ENCODE measurements around the gene TRAF1. TPM values are rescaled to one million over a fixed set of nuclear protein-coding genes. Genes with fewer than 3 reads are reported as not detected.

TRAF1 gene
- total RNA-seq, 2 experiments from 2014 or later: 97.1 to 102 TPM

DNA sequence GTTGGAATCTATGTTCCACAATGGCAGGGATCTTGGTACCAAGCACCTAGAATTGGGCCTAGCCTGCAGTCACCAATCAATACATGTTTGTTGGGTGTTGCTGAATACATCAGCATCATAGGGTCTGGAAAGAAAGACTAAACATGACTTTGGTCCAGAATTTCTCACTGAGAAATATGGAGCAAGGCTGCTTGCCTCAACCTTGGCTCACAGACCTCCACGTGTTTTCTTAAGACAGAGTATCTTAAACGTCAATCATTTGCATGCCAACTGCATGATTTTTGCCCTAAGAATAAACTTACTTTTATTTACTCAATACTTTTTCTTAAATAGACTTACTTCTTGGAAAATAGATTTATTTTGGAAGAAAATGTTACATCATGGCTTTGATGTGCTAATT, 22.7 kb upstream of the TRAF1 start:
- DNase-seq (no peak), ATAC-seq (ENCODE audit: low read depth) (no peak)
- no peak overlapping the region for H3K4me3 Mint-ChIP-seq
- H3K9me3 Mint-ChIP-seq: no peaks in the 10 kb centered on the region
- H3K4me1 Mint-ChIP-seq: peaks cover 3% of the 10 kb centered on the region
- POLR2A ChIA-PET: no interaction called here
- H3K27ac Mint-ChIP-seq: no peak overlapping the region
- H3K27me3 Mint-ChIP-seq: no peaks in the 10 kb centered on the region
- no peaks in the 10 kb centered on the region for H3K36me3 Mint-ChIP-seq

DNA sequence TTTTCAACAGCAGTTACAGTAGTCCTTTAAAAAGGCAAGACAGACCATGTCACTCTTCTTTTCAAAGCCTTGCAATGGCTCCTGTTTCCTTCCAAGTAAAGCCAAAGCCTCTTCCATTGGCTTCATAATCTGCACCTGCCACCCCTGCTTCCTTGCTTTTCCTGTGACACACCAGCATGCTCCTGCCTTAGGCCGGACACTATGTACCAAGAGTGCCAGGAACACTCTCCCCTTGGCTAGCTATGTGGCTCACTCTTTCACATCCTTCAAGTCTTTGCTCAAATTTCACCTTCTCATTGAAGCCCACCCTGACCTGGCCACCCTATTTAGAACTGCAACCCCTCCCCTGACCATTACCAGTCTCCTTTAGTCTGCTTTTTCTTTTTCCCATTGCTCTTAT, 22.2 kb upstream of the TRAF1 start:
- DNase-seq (no peak), ATAC-seq (ENCODE audit: low read depth) (no peak)
- H3K36me3 Mint-ChIP-seq: no peaks in the 10 kb centered on the region
- POLR2A ChIA-PET: no interaction called here
- peaks cover 3% of the 10 kb centered on the region for H3K4me1 Mint-ChIP-seq
- no peaks in the 10 kb centered on the region for H3K27me3 Mint-ChIP-seq
- H3K4me3 Mint-ChIP-seq: no peak overlapping the region
- H3K9me3 Mint-ChIP-seq: no peaks in the 10 kb centered on the region
- H3K27ac Mint-ChIP-seq: no peak overlapping the region

DNA sequence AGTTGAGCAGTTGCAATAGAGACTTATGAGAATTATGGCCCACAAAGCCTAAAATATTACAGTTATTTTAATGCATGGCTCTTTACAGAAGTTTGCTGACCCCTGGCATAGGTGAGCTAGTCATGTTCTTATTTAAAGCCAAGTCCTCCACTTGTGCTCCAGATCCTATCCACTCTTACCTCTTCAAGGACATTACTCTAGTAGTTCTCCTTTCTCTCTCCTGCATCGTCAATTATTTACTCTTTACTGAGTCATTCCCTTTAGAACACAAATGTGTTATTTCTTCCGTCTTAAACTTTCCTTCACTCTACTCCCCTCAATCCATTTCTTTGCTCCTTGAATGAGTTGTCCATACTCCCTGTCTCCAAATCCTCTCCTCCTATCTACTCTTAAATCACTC, 20.6 kb upstream of the TRAF1 start:
- Mint-ChIP-seq H3K4me3 (no peak overlapping the region), H3K36me3 (no peaks in the 10 kb centered on the region), H3K9me3 (no peaks in the 10 kb centered on the region), H3K27ac (no peak overlapping the region), H3K27me3 (no peaks in the 10 kb centered on the region), H3K4me1 (peaks cover 3% of the 10 kb centered on the region)
- DNase-seq (no peak), ATAC-seq (ENCODE audit: low read depth) (no peak)
- POLR2A ChIA-PET: no interaction called here

DNA sequence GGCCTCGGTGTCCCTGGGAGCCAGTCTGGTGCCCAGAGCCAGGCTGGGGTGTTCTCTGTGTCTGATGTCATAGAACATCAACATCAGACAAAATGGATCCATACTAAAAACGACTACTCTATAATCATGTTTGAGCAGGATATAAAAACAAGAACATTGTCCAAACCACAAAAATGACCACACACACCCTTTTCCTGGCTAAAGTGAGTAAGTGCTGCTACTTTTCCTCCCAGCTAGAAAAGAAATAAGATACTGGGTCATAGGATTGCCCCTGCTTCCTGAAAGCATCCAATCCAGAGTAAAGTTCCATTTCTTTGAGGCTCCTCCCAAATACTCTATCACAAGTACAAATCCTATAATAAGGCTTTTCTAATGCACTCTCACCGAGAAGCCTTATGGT, 19.7 kb upstream of the TRAF1 start:
- DNase-seq (no peak), ATAC-seq (ENCODE audit: low read depth) (no peak)
- Mint-ChIP-seq H3K4me3 (no peak overlapping the region), H3K36me3 (no peaks in the 10 kb centered on the region), H3K27ac (no peak overlapping the region), H3K27me3 (no peaks in the 10 kb centered on the region), H3K4me1 (peaks cover 3% of the 10 kb centered on the region), H3K9me3 (no peaks in the 10 kb centered on the region)
- POLR2A ChIA-PET: no interaction called here

DNA sequence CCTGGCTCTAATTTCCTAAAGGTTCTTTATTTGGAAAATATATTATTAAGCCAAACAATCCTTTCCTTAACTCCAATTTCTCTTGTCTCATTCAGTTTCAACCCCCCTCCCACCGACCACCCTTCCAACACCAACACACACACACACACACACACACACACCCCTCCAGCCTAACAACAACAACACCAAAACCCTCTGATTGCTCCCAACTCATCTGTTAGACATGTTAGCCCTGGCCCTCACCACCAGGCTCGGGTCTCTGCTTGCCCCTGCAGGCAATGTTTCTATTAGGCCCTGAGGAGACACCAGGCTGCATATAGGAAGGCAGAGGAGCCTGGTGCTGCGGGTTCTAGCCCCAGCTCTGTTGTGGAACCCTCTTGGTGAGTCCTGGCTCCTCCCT, 18.4 kb upstream of the TRAF1 start:
- H3K27ac Mint-ChIP-seq: peak overlapping the region; percentile 2
- no peaks in the 10 kb centered on the region for H3K27me3 Mint-ChIP-seq
- POLR2A ChIA-PET: interaction anchor here (0.6 kb wide), 1 partner anchor 189 kb away, joined by 5 read pairs; no protein-coding TSS in a partner anchor
- DNase-seq: no peak
- H3K4me3 Mint-ChIP-seq: no peak overlapping the region
- no peaks in the 10 kb centered on the region for H3K9me3 Mint-ChIP-seq
- H3K36me3 Mint-ChIP-seq: no peaks in the 10 kb centered on the region
- H3K4me1 Mint-ChIP-seq: peaks cover 4% of the 10 kb centered on the region
- no peak for ATAC-seq (ENCODE audit: low read depth)

DNA sequence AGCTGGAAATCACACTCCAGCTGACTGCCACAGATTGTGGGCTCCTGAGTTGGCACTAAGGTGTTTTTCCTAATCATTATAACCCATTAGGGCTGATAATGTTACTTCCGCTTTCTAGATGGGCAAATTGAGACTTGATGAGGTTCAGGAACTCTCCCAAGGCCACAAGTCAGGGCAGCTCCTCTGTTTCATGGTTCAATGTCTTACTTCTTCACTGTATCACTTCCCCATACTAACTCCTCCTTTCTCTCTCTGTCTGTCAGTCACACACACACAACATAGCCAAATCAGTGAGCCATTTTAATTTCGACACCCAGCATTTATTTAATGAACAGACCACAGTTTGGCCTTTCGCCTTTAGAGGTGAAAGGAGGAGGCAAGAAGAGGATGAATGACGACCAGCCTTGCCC, 17.8 kb upstream of the TRAF1 start:
- no peak overlapping the region for H3K4me3 Mint-ChIP-seq
- ATAC-seq (ENCODE audit: low read depth) (no peak), DNase-seq (no peak)
- H3K27ac Mint-ChIP-seq: no peak overlapping the region
- peaks cover 5% of the 10 kb centered on the region for H3K4me1 Mint-ChIP-seq
- no peaks in the 10 kb centered on the region for H3K27me3 Mint-ChIP-seq
- POLR2A ChIA-PET: no interaction called here
- H3K9me3 Mint-ChIP-seq: no peaks in the 10 kb centered on the region
- no peaks in the 10 kb centered on the region for H3K36me3 Mint-ChIP-seq

DNA sequence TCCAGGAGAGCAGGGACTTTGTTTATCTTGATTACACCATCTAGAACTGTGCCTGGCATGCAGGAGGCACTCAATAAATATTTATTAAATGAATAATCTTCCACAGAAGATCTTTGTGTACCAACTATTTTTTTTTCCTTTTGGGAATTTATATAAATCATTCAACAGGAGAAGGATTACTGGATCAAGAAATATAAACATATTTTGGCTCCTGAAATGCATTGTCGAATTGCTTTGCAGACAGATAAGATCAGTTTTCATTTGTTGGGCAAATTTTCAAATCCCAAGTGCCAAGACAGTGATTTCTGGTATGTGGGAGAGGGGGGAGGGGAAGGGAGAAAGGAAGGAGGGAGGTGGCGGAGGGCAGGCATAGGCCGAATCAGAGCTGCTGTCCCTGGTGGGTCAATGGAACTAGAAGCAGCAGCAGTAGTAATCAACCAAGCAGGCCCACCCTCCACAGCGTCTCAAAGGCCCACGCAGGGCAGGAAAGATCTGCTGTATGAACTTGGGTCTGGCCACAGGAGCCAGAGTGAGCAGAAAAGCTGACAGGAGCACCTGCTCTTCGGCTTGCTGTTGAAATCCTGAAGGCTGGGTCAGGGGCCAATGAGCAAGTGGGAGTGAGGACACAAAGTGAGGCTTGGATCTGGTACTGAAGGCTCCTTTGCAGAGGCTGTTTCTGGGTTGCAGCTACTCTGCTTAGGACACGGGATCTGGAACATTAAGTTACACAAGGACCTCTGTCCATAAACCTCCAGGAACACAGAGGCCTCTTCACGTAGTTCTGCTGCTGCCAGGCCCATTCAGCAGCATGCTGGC, 15.8 kb upstream of the TRAF1 start:
- POLR2A ChIA-PET: no interaction called here
- Mint-ChIP-seq H3K36me3 (no peaks in the 10 kb centered on the region), H3K27me3 (no peaks in the 10 kb centered on the region), H3K4me1 (peaks cover 5% of the 10 kb centered on the region), H3K9me3 (no peaks in the 10 kb centered on the region), H3K27ac (no peak overlapping the region), H3K4me3 (no peak overlapping the region)
- DNase-seq: no peak
- ATAC-seq (ENCODE audit: low read depth): no peak

DNA sequence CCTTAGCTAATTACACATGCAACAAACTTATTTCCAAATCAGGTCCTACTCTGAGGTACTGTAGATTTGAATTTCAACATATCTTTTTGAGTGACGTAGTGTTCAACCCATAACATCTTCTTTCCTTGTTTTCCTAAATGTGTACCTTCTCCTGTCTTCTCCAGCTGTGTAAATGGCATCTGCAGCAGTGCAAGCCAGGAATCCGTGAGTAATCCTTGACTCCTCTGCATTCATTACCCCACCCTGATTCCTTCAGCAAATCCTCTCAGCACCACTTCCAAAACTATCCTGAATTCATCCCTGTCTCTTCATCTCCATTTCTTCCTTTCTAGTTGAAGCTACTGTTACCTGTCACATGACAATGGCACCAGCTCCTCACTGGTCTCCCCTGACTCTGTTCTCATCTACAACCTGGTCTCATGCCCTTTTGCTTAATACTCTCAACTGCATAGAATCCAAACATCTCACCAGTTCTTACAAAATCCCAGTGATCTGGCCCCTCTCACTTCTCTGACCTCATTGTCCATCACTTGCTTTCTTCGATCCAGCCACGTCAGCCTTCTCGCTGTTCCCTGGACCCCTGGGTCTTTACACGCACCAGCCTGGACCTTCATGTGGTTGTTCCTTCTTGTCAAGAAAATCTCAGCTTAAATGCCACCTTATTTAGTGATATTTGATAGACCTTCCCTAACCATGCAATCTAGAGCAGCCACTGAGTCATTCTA, 14.6 kb upstream of the TRAF1 start:
- Mint-ChIP-seq H3K36me3 (no peaks in the 10 kb centered on the region), H3K4me1 (peaks cover 15% of the 10 kb centered on the region), H3K27ac (peak overlapping the region; percentile 3), H3K4me3 (no peak overlapping the region), H3K27me3 (no peaks in the 10 kb centered on the region), H3K9me3 (no peaks in the 10 kb centered on the region)
- ATAC-seq (ENCODE audit: low read depth) (no peak), DNase-seq (no peak)
- POLR2A ChIA-PET: no interaction called here

DNA sequence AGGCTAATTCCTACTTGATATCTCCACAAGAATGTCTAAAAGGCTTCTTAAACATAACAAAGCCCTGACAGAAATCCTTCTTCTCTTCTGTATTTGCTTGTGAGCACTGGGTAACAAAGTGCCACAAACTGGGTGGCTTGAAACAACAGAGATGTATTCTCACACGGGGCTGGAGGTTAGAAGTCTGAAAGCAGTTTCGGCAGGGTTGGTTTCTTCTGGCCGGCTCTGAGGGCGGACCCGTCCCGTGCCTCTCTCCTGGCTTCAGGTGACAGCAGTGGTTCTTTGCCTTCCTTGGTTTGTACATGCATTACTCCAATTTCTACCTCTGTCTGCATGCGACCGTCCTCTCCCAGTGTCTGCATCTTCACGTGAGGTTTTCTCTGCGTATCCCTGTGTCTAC, 14.0 kb upstream of the TRAF1 start:
- H3K27me3 Mint-ChIP-seq: no peaks in the 10 kb centered on the region
- no peaks in the 10 kb centered on the region for H3K9me3 Mint-ChIP-seq
- DNase-seq (no peak), ATAC-seq (ENCODE audit: low read depth) (no peak)
- H3K27ac Mint-ChIP-seq: no peak overlapping the region
- H3K4me3 Mint-ChIP-seq: no peak overlapping the region
- POLR2A ChIA-PET: no interaction called here
- H3K36me3 Mint-ChIP-seq: no peaks in the 10 kb centered on the region
- peaks cover 20% of the 10 kb centered on the region for H3K4me1 Mint-ChIP-seq

DNA sequence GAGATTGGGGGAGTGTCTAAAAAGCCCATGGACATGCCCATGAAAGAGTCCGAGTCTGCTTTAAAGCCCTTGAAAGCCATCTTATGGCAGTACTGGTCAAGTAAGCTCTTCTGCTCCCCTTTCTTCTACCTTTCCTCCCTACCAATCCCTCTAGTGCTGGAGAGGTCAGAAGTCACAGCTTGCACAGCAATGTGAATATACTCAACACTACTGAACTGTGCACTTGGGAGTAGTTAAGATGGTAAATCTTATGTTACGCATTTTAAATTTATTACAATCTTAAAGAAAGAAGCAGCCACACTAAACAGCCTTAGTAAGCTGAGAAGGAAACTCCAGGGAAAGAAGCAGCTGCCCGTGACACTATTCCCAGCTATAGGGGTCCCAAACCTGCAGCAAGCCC, 12.3 kb upstream of the TRAF1 start:
- H3K27ac Mint-ChIP-seq: no peak overlapping the region
- POLR2A ChIA-PET: no interaction called here
- ATAC-seq (ENCODE audit: low read depth) (no peak), DNase-seq (no peak)
- H3K9me3 Mint-ChIP-seq: no peaks in the 10 kb centered on the region
- H3K36me3 Mint-ChIP-seq: no peaks in the 10 kb centered on the region
- H3K4me3 Mint-ChIP-seq: no peak overlapping the region
- peaks cover 30% of the 10 kb centered on the region for H3K4me1 Mint-ChIP-seq
- H3K27me3 Mint-ChIP-seq: no peaks in the 10 kb centered on the region

DNA sequence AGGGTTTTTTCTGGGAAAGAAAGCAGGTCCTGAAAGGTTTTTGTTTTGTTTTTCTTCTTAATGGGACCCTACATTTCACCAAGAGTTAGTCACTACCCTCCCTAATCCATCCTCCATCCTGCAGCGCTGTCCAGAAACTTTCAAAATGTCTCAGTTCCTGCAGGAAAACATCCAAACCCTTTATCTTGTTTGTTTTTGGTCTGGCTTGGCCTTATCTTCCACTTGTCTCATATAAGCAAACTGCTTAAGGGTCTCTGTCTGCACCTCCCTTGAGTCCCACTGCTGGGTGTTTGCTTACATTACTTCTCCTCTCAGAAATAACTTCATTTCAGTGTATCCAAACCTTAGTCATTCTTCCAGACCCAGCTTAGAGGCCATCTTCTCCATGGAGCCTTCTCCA, 11.0 kb upstream of the TRAF1 start:
- no peaks in the 10 kb centered on the region for H3K36me3 Mint-ChIP-seq
- no peak for ATAC-seq (ENCODE audit: low read depth)
- no peaks in the 10 kb centered on the region for H3K9me3 Mint-ChIP-seq
- peaks cover 41% of the 10 kb centered on the region for H3K4me1 Mint-ChIP-seq
- POLR2A ChIA-PET: interaction anchor here (0.9 to 3.3 kb wide), 3 partner anchors 40 to 144 kb away, joined by 3 to 8 read pairs (median 8); partner anchors contain the start of genes FBXW2 and PHF19
- no peak overlapping the region for H3K4me3 Mint-ChIP-seq
- no peaks in the 10 kb centered on the region for H3K27me3 Mint-ChIP-seq
- no peak for DNase-seq
- H3K27ac Mint-ChIP-seq: no peak overlapping the region

DNA sequence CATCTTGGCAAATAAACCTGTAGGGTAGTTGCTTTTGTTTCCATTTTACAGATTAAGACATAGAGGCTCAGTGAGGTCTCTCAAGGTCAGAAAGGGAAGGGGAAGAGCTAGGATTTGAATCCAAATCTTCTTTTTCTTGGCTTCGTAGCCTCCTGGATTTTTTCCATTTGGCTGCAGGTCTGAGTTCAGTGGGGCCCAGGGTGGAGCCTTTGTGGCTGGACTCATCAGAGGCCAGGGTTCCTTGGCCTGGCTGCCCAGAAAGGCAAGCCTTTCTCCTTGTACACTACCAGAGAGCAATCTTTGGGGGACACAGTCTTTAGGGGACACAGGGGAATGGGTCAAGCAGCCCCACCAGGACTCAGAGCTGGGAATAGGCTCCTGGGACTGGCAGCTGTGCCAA, 10.5 kb upstream of the TRAF1 start:
- ATAC-seq (ENCODE audit: low read depth) (no peak), DNase-seq (no peak)
- POLR2A ChIA-PET: interaction anchor here (0.6 to 4.0 kb wide), 9 partner anchors 11 to 144 kb away, joined by 3 to 35 read pairs (median 4); partner anchors contain the start of genes FBXW2, PHF19 and TRAF1
- no peaks in the 10 kb centered on the region for H3K36me3 Mint-ChIP-seq
- H3K4me3 Mint-ChIP-seq: no peak overlapping the region
- peak overlapping the region; percentile 62 for H3K27ac Mint-ChIP-seq
- H3K27me3 Mint-ChIP-seq: no peaks in the 10 kb centered on the region
- peaks cover 45% of the 10 kb centered on the region for H3K4me1 Mint-ChIP-seq
- no peaks in the 10 kb centered on the region for H3K9me3 Mint-ChIP-seq

DNA sequence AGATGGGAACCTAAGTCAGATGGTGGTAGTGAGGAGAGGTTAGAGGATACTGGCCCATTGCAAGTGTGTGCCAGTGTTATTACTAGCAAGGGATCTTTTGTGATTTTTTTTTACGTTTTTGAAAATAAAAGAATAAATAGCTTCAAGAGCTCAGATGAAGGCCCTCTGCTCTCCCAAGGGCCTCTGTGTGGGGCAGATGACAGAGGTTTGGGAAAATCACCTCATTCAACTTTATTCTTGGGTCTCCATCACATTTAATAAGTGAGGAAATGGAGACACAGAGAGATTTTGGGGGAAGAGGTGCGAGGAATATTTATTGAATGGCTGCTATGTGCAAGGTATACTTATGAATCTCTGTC, 10.1 kb upstream of the TRAF1 start:
- Mint-ChIP-seq H3K4me3 (peak overlapping the region; percentile 53), H3K9me3 (no peaks in the 10 kb centered on the region), H3K27me3 (no peaks in the 10 kb centered on the region), H3K27ac (peak overlapping the region; percentile 81), H3K36me3 (no peaks in the 10 kb centered on the region), H3K4me1 (peaks cover 49% of the 10 kb centered on the region)
- ATAC-seq (ENCODE audit: low read depth): no peak
- DNase-seq: no peak
- POLR2A ChIA-PET: interaction anchor here (0.6 to 4.0 kb wide), 9 partner anchors 11 to 143 kb away, joined by 3 to 35 read pairs (median 5); partner anchors contain the start of genes FBXW2, PHF19 and TRAF1
